GM18519 (cell line): ENCODE results near the gene TBC1D25.

Source experiments
- ATAC-seq: cut with Tn5 transposase; IDR thresholded peaks from one replicate; pipeline ENCODE4 v1.9.1; 2021; ENCODE audit warnings: mild to moderate bottlenecking, moderate library complexity; ENCODE audit not compliant: unreplicated experiment, low FRiP score

Gene TBC1D25

GRCh38 chrX:48558271-48558670 is 18.8 kb downstream of the TBC1D25 start:
- ATAC-seq, result no peak

DNA sequence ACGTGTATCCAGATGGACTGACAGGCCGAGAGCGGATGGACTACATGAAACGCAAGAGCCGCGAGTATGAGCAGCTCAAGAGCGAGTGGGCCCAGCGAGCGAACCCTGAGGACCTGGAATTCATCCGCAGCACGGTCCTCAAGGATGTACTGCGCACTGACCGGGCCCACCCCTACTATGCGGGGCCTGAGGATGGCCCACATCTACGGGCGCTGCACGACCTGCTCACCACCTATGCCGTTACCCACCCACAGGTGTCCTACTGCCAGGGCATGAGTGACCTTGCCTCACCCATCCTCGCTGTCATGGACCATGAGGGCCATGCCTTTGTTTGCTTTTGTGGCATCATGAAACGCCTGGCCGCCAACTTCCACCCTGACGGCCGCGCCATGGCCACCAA is 20.1 kb downstream of the TBC1D25 start:
- no peak for ATAC-seq

GRCh38 chrX:48560056-48560455 is 20.5 kb downstream of the TBC1D25 start:
- no peak for ATAC-seq

- no peak for ATAC-seq
These were observed 21.2 kb downstream of the TBC1D25 start for GRCh38 chrX:48560681-48561080.

- peak; percentile 63 for ATAC-seq
These were observed 30.4 kb downstream of the TBC1D25 start for GRCh38 chrX:48569958-48570357.

DNA sequence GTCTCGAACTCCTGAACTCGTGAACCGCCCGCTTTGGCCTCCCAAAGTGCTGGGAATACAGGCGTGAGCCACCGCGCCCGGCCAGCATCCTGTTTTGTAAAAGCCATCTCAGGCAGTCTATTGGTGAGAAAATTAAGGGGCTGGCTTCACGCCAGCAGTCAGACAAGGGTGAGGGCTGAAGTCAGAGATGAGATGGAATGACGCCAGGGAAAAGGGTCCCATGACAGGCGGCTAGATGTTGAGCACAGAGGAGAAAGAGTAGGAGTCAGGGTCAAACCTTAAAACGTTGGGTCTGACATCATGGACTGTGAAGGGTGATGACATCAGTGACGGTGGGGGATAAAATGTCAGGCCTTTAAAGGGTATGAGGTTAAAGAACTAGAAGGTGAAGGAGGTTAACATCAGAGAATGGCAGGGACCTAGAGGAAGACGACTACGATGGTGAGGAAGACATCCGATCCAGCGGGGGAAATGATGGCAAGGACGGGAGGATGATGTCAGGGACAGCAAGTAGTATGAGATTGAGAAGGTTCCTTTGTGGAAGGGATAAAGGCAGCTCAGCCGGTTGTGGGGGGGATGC is 34.3 kb downstream of the TBC1D25 start:
- no peak for ATAC-seq

- peak; percentile 72 for ATAC-seq
These were observed 35.1 kb downstream of the TBC1D25 start, which contains the start of gene RBM3 for GRCh38 chrX:48574270-48575266. TSS of gene RBM3 (plus strand) at chrX:48574484. CDS start at chrX:48575181, 697 bp downstream.

GRCh38 chrX:48575642-48576041 is 36.1 kb downstream of the TBC1D25 start:
- no peak for ATAC-seq

DNA sequence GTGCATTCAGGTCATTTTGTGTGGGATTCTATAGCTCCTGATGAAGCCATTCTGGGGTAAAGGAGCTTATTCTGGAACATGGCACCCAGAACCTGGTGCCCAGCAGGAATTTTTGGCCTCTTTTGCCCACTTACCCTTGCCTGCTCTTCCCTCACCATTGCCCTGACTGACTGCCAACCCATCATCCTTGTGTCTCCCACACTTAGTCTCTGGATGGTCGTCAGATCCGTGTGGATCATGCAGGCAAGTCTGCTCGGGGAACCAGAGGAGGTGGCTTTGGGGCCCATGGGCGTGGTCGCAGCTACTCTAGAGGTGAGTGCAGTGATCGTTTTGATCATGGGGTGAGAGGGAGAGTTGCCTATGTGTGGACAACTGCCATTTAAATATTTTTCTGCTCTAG is 36.6 kb downstream of the TBC1D25 start:
- ATAC-seq, result no peak

GRCh38 chrX:48578661-48579128 is 39.2 kb downstream of the TBC1D25 start:
- no peak for ATAC-seq

- no peak for ATAC-seq
These were observed 39.7 kb downstream of the TBC1D25 start for GRCh38 chrX:48579259-48579658.

DNA sequence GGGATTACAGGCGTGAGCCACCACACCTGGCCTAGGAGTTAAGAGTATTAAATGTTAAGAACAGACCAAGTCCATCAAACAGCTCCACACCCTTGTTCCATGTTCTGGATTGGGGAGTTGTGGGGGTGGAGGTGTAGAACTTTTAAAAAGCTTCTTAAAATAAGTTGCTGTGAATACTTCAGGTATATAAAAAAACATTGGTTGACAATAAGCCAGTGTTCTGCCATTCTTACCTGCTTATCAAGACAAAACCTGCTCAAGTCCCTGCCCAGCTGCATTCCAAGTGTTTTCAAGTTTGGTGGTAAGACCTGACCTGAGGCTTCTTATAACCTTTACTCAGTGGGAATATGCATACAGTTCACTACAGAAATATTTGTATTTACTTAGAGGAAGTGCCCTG is 41.1 kb downstream of the TBC1D25 start:
- ATAC-seq, result no peak

GRCh38 chrX:48584698-48585097 is 45.2 kb downstream of the TBC1D25 start:
- no peak for ATAC-seq

DNA sequence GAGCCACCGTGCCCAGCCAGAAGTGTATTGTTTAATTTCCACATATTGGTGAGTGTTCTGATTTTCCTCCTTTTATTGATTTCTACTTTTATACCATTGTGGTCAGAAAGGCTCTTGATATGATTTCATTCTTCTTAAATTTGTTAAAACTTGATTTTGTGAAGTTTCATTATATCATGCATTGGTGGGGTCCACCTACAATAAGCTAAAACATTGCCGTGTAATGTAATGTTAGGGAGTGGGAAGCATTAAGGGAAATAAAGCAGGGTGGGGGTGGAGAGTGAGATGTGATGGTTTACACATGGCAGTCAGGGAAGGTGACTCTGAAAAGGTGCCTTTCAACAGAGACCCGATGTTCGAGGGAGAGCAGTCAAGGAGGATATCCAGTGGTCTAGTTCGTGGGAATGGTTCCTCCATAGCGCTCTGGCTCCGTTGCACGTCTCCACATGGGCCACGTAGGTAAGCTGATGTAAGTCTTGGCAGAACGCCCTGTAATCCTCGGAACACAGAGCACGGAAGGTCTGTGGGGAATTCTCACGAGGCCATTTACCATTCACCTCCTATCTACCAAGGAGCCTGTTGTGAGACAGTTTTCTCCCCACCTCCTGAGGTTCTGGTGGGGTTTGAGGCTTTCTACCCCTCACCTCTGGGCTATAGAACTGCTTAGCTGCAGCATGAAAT is 50.1 kb downstream of the TBC1D25 start:
- ATAC-seq, result no peak

- no peak for ATAC-seq
These were observed 50.9 kb downstream of the TBC1D25 start for GRCh38 chrX:48590203-48591103.

GRCh38 chrX:48591255-48591791 is 51.8 kb downstream of the TBC1D25 start:
- no peak for ATAC-seq

DNA sequence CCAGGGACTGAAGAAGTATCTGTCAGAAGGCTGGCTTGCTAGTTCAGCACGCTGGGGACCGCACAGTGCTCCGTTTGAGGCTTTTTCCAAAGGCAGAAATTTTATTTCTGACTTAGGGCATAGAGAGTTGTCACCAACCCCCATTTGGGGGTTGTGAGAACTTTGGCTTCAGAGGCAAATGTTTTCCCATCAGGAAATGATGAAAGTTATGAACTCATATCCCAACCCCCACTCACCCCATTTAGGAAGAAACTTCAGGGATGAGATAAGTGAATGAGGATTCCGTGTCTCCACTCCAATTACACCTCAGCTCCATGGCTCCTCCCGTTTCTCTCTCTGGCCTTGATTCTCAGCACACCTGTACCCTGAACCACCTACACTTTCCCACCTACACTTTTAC is 53.5 kb downstream of the TBC1D25 start:
- no peak for ATAC-seq

DNA sequence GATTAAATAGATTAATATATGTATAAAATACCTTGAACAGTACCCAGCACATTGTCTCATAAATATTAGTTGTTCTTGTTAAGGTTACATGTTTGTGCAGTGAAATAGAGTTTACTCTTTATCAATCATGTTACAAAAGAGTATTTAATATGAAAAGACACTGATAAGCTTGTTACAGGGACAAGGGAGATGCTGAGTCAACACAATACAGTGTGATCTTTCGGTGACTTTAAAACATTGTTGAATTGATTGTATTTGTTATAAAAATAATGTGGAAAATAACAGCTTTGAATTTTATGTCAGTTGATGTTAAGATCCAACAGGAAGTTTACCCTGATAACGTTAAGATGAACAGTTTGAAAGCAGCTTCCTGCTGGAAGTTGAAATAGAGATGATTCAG is 56.4 kb downstream of the TBC1D25 start:
- no peak for ATAC-seq

- peak; percentile 75 for ATAC-seq
These were observed 58.1 kb downstream of the TBC1D25 start, which contains the start of gene WDR13 for GRCh38 chrX:48597353-48598264. TSS of gene WDR13 (plus strand) at chrX:48597492. CDS start at chrX:48597997, 505 bp downstream.
